Stimulated activated CD4-positive, alpha-beta T cell treated with anti-CD3 and anti-CD28 coated beads, TNF-alpha, amount 100 ng/mL, for 1 hour (primary cell): ENCODE data around the gene DIAPH3.

Experiments used
- DNase-seq, 3 donors: peaks; one replicate each; pipeline ENCODE4 v3.0.0-alpha.2; 2020; ENCODE audit warnings: low read depth in 3 of 3, low spot score in 1 of 3

DIAPH3 gene

DNA sequence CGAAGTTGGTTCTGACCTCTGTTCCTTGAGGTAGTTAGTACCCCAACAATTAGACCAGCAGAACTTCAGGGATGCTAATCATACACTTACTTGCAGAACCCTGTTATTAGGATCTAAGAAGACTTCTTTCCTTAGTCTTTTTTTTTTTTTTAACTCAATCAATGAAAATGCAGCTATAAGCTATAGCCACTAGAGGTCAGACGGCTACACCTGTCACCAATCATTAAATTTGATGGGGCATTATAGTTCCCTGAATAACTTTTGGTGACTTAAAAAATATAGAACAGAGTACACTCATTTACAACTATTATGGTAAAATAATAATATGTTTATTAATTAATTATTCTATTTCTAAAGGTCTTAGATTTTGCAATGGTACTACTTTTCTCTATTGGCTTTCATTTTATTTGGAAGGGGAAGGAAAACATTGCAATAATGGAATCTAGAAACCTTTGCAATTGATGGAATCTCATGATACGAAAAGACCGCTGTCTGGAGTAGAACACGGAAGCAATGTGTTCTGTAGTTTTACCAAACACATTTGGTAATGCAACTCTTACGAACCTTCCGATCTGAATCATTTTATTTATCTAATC lies 483.2 kb downstream of the DIAPH3 start:
- no peak for DNase-seq

DNA sequence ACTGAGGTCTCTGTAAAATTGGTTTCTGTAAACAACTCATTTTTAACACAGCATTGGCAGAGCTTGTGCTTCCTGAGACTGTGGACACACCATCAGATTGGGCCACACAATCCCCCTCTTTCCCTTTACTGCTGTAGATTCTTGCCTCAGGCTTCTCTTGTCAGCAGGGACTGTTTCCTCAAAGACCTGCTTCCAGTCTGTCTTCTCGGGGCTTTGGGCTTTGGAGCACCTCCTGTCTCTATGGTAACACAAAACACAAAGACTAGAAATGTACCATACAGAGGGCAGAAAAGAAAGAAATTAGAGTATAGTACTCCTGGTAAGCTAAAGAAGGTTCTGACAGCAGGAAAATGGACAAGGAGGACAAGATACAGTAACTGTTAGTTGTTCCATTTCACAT lies 484.5 kb downstream of the DIAPH3 start:
- no peak for DNase-seq

DNA sequence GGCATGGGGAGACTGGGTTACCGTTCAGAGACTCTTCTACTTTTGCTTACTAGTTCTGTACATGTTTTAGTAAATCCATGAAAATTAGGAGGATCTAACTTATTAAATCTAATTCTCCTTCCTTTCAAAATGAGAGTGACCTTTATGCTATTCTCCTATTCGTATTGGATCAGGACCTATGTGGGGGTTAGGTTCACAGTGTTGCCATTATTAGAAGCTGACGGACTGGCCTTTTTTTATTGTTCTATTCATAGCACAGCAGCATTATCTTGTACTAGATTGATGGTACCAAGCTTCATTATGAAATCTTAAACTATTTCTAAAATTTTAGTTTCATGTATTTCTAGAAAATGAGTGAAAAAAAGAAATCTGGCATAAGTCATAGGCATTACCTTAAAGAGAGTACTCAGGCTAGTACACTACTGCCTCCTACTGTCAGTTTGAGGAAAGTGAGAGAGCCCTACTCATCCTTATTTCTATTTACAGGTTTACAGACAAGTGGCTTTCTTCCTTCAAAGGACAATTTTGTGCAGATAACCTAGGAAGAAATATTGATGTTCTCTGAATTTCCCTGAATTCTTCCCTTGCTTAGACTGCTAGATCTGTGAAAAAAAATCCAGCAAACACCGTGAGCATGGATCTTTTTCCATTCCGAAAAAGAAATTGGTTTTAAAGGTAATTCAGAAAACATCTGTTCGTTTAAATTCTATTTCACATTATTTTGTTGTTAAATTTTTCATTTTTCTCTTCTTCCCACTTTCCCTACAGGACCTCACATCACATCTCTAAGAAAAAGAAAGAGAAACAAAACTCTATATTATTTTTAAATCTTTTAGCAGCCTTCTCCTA lies 485.5 kb downstream of the DIAPH3 start:
- DNase-seq, result no peak

DNA sequence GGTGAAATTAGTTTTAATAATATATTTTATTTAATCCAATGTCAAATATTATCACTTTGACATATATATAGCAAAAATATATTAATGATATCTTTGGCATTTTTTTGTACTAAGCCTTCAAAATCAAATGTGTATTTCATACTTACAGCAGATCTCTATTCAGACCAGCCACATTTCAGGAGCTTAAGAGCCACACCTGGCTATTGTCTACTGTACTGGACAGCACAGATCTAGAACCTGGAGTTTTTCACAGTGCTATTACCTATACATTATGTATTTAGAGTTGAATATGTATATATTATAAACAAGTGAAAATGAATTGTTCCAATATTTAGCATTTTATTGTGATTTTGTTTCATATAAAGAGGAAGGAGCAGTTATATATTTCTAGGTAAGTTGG lies 486.3 kb downstream of the DIAPH3 start:
- DNase-seq, result no peak

DNA sequence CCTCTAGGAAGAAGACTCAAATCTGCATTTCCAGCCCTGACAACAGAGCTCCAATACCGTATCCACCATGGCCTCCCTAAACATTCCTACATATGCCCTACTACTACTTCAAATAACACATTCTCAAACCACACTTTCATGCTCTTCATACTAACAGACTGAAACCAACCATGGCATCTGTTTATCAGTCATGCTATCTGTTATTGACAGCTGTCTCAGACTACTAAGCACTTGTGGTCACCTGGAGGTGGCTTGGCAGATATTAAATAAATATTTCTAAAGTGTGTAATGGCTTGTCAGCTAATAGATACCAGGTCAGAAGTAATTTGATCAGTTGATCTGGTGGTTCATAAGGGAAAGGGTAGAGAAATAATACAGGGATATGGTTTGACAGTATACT lies 489.1 kb downstream of the DIAPH3 start:
- no peak for DNase-seq

DNA sequence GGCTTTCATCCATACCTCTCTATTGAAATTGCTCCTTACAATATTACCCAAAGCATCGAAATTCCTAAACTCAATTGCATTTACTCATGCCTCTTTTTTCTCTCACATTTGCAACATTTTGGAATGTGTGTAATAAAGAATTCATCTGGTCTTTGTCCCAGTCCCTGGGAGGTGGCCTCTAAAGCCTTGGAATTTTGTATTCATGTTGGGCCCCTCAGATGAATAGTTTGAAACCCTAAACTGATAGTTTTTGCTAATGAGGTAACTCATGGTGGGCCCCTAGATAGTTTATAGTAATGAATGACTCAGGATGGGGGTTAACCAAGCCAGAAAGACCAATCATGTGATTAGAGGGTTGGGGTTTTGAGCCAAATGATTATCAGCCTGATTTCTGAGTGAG lies 490.4 kb downstream of the DIAPH3 start:
- no peak for DNase-seq

DNA sequence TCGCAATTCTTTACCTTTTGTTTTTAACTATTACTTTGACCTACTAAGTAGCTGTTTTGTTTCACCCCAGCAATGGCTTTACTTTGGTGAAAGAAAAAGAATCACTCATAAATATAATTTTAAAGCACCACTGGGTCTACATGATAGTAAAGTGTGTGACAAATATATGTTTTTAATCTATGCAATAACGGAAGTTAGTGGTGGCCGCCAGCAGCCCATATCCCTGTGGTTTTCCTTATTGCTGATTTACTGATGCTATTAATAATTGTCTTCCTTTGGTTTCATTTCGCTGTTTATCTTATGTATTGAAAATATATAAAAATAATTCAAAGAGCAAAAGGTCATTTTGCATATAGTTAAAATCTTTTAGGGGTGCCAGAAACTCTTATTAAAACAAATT lies 491.3 kb downstream of the DIAPH3 start:
- DNase-seq, result no peak

DNA sequence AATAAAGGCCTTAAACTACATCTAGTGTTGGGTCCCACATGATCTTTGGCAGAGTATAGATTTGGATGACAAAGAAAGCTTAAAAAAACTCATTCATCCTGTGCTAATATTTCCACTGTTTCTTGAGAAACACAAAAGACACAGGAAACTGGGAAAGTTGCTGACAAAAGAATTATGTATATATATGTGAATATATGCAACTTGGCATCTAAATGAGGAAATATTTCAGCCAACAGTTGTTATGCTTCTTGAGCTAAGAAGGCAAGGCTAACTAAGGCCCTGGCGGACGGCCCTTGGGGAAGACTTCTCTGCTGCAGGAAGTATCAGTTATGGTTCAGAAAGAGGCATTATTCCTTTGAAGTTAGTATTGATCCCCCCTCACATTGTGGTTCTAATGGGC lies 491.8 kb downstream of the DIAPH3 start:
- no peak for DNase-seq

DNA sequence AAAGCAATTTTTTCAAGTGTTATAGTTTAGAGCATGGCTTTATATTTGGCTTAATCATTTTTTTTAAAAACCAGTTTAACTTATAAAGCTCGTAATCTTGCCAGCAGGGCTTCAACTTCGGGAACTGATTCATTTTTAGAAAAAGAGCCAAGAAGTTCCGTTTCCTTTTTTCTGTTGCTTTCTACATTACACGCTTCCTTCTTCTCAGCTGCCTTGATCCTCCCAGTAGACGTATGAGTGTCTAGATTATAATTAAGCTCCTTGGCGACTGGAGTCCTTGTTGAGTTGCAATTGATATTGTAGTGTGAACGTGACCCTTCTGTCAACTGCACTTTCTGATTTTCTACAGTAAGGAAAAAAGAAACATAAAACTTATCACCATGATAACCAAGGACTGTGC lies 497.2 kb downstream of the DIAPH3 start:
- DNase-seq, result no peak

DNA sequence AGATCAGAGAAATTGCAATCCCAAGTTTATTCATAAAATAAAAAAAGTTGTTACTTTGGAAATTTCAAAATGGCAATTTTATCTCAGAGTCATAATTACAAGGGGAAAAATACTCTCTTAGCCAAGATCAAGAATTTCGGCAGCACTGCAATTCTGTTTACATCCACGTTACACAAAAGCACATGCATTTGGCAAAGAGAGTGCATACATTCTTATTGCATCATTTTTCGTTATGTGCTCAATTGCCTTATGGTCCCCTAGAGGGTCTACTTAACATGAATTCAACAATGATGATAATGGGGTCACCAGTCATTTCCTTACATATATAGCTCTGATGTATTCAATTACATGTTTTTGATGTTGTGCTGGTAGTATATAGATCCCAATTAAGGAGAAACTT lies 498.0 kb downstream of the DIAPH3 start:
- DNase-seq, result no peak

DNA sequence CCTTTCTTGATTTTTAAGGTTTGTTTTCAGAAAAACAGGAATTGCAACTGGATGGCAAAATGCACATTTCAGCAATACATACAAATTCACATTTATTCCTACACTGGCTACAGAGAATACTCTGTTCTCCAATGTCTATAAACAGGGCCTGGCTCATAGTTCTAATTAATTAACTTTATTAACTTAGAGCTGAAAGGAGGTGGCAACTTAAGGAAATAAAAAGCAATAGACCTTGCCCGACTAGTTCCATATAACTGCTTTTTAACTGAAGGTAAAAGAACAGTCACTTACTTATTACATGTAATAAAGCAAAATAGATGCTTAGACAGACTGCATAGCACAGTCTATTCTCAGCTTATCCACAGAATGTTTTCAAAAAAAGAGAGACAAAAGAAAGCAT lies 498.5 kb downstream of the DIAPH3 start:
- no peak for DNase-seq

DNA sequence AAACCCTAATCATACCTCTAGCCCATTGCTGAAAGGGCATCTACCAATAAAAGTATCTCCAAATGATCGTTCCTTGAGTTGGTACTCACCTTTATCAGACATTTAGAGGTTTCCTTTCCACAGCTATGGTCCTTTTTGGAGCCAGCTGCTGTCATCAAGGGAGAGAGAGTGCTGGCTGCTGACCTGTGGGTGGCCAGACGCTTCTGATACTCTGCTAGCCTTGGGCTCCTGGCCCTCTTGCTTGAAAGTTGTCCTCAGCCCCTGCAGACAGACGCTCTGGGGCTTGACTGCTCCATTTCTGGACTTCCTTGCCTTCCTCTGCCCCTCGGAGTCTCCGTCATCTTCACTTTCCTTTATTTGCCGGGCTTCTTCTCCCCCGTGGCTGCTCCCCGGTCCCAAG lies 499.1 kb downstream of the DIAPH3 start:
- DNase-seq, result no peak

DNA sequence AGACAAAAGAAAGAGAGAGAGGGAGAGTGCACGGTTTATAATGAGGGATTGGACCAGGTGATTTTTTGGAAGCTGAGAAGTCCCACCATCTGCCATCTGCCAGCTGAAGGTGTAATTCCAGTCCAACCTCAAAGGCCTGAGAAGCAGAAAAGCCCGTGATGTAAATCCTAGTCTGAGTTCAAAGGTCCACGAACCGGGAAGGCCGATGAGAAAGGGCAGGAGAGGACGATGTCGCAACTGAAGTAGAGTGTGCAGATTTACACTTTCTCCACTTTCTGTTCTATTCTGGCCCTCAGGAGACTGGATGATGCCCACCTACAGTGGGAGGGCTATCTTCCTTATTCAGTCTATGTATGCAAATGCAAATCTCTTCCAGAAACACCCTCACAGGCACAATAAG lies 500.0 kb downstream of the DIAPH3 start:
- no peak for DNase-seq

DNA sequence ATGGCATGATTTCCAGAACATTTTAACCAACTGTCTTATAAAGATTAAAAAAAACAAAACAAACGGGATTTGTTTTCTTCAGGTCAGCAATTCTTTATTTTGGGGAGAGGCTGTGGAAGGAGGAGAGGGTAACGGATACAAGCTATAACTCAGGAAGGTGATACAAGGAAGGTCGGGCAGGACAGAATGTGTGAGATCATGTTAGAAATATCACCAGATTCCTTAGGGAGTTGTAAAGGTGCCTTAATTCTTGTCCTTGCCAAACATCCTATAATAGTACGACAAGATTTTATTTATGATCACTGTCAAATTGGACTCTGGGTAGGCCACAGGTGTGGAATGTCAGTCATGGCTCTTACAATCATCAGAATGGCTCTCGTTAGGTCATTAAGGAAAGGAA lies 503.1 kb downstream of the DIAPH3 start:
- DNase-seq, result no peak

DNA sequence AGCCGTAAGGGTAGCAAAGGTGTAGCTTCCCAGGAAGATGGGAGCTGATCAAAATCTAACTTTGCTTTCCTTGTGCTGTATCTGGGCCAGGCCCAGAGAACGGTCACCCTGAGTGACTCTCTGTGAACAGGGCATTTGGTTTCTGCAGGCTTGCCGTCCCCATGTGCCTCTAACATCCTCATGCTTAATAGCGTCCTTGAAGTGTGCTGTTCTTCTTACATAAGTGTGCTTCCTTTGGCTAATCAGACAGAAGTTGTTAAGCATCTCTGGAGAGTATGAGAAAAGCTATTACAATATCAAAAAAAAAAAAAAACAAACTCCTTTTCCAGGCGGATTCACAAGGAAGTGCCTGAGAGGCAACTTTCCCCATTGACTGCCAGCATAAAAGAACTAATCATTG lies 503.7 kb downstream of the DIAPH3 start:
- DNase-seq, result no peak

DNA sequence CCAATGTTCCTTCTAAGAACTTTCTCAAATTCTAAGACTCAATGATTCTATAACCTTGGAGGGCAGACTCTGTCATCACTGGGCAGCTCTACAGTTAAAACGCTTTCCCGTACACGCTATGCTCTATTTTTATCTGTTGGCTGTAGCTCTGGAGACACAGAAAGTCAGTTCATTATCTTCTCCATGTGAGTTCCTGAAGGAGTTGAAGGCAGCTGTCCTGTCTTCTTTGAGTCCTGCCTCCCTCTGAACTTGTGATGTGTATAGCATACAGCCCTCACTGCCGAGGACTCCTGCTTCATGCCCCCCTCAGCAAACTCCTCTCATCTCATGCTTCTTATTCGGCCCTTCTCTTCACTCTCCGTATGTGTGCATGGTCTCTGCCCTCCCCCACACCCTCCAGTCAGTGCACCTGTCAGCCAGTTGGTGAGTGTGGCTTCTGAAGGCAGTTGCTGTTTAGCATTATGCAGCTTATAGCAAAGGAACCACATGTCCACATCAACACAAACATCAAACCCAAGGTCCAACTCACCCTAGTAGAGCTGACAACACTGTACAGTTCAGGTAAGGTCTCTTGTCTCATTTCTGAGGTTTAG lies 504.9 kb downstream of the DIAPH3 start:
- DNase-seq, result no peak

DNA sequence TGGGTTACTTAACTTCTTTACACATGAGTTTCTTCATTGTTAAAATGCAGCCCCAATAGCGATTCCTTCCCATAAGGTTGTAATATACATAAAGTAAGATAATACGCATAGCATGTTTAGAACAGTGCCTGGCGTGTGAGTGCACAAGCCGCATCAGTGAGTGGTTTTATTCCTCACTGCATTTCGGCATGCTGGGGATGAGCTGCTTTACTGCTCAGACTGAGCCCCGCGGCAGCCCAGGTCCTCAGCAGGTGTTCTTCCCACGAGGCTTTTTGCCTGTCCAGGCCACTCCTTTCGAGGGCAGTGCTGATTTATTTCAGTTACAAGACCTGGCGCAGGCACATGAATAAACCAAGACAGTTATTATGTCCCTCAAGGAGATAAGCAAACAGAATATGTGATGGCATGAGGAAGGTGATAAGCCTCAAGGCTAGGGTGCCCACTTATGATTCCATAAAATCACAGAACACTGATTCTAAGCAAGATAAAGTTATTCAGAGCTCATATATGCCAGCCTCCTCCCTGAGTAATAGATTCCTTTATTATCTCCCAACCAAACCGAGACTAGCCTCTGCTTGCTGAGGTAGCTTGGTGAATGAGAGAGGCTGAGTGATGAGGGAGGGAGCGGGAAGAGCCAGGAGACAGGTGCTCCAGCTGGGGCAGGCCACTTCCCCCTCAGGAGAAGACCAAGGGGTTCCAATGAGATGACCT lies 505.5 kb downstream of the DIAPH3 start:
- DNase-seq, result no peak

DNA sequence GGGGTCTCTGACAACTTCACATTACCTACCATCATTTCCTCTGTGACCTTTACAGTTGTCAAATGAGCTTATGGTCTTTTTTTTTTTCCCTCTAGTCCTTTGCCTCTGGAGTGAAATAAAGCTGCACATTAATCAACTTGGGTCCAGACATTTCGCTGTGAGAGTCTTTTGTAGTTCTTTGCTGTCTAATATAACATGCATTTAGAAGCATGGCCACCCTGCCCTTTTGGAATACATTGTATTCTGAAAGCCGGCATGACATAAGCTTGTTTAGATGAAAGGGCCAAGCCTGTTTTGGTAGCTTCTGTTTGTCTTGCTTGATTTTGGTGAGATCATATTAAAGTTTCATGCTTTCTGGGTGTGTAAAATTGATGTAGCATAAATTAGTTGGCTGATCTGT lies 509.8 kb downstream of the DIAPH3 start:
- DNase-seq, result no peak

DNA sequence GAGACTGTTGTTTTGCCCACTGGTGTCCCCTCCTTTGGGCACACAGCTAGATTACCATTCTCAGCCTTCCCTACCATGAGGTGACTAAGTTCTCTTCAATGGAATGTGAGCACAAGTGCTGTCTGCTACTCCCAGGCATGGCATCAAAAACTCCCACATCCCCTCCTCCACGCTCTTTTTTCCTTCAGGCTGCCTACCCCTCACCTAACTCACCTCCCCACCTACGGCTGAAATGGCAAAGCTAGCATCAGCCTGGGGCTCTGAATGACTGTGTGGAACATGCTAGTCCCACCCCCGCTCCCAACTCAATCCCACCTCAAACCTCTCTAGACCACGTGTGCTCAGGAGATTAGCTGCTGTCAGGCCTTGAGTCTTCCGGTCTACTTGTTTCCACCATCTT lies 512.2 kb downstream of the DIAPH3 start:
- DNase-seq, result no peak

DNA sequence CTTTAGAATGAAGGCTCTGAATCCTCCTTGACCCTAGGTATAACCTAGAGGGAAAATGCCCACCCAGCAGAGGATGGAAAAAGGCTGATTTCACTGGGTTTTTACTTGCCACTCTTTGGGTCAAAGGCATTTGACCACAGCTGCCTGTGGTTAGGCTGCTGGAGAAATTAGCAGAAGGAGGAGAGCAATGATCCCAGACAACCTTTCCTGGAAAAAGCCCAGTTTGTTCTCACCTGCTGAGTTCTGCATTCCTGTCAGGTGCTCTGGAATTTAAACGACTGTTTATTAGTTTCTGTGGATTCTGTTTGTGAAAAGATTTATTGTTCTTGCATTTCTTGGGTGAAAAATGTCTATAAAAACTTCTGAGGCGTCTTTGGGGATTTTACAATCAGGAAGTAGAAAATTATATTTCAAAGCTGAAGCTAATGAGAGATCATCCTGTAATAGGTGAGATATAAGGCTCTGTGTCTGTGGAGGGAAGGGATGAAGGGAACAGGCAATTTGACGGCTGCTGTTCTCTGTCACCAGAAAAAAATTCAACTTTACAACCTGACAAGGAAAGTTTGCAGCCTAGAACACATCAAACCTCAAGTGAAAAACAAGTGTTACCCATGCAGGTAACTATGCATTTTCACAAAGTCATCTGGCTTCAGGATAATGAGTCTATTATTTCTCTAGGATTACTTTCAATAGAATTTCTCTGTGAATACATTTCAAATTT lies 519.7 kb downstream of the DIAPH3 start:
- DNase-seq, result no peak

DNA sequence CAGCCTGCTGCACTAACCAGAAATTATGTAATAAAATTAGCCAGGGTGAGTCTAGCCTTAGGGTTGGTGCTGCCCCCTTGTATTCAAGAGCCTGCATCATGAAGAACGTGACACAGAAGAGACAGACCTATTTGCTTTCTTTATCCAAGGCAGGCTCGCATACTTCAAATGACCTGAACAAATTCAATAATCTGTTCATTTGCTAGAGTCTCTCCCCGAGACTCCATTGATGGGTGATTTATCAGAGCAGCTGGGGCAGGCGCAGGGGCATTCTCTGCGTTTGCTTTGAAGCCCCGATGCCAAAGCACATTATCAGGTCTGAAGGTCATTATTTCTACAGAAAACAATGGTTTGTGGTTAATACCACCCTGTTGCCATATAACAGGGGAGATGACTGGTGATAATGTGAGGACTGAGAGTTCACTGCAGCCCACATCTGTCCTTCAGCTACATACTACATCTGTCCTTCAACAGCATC lies 520.3 kb downstream of the DIAPH3 start:
- no peak for DNase-seq
